ENCODE results near the gene ANKH.
"Not testable (repeated sequence)": the region's sequence is repeated elsewhere in the genome, so short reads cannot be mapped to it uniquely, and the experiment has no call there.

The ANKH gene

DNA sequence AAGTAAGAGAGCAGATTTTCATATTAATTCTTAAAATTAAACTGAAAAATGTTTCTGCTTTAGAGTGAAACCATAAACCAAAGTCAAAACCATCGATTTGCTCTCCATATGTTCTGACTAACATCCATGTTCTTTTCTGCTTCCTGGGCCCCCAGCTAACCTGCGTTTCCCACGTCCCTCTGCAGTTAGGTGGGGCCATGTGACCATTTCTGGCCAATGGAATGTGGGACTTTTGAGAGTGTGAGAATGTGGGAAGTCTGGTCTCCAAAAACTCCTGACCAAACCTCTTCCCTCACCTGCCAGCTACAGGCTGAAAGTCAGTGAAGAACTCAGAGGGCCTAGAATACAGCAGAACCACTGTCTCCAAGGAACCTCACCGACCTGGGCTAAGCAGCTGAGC, 44.9 kb downstream of the ANKH start:
- DNase-seq (ENCODE audit: low read depth), result no peak

DNA sequence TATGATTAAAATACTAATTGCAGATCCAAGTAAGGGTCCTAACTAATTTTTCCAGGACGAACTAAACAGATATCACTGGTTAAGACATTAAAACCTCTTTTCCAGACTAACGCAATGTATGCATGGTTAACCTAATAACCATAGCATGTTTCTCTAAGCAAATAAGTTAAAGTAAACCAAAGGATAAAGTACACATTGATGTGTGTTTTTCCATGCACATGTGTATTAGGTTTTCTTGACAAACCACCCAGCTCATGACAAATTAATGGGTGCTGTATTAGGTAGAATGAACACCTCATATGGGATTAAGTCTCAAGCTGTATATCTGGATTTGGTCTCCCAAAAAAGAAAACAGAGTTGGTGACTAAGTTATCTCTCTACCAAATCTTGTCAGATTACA, 45.6 kb downstream of the ANKH start:
- DNase-seq (ENCODE audit: low read depth), result no peak

DNA sequence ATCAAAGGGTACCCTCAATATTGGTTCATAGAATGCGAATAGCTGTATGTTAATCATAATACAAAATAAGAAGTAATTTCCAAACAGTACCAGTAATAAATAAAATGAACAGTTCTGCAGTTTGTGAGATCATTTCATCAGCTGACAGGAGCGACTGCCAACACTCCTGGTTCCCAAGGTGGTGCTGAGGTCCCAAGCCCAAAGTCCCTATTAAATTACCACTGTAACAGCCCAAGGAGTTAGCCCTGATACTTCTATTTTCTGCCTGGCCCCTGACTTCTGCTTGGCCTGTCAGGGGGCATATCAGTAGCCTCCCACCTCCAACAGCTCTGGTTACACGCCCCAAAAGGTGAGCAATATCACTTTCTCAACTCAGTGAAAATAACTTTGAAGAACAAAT, 47.1 kb downstream of the ANKH start:
- no peak for DNase-seq (ENCODE audit: low read depth)

DNA sequence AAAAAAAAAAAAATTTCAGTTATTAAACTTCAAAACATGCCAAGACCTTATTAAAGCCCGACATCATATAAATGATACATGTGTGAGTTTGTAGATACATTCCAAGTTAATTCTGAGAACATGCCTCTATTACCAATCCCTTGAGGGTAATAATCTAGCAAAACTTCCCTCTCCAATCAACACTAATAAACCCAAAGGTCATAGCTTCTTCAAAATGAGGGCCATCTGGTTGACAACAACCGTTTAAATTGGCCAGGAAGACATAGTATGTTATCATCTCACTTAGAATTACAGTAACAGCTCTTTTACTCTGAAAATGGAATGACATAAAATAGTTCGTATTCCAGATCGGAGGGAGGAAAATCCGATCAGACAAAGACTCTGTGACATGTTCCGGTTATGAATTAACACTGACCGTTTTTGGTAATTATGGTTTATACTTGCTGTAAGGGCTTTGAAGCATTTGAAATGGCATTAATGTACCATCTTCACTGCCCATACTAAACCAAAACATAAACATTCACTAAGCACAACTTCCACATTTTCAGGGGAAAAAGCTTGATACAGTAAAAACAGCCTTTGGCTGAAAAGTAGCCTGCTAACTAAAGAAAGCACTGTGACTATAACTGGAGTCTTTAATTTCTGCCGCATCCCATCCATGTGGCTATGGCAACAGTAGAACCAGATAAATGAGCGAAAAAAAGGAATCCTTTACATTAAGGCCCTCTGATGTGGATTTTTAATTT, 50.3 kb downstream of the ANKH start:
- DNase-seq (ENCODE audit: low read depth), result no peak

DNA sequence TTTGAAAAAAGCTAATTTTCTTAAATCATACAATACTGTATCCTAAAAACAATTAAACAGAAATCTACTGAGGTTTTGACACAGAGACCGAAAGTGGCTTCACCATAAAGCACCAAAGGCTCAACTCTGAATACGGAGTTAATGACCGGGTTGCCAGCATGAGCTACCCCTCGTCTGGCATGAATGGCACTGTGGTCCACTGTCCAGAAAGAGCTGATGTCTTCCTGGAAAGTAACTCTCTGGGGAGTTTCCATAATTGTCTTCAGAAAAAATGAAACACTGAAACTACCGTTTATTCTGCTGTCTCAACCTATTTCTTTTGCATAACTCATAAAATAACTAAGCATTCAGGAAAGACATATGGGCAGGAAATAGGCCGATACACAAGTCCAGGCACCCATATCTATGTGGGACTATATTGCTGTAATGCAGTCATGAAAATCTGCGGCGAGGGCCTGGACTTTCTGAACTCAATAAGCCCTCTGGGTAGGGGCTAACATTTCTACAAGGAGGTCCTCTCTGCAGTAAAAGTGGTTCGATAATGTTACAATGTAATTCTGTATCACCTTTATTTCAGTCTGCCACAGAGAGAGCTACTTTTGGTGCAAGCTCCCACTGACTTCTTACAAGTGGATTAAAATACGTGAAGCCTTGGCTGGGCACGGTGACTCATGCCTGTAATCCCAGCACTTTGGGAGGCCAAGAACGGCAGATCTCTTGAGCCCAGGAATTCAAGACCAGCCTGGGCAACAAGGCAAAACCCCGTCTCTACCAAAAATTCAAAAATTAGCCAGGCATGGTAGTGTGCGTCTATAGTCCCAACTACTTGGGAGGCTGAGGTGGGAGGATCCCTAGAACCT, 52.4 kb downstream of the ANKH start:
- peak; percentile 26 for DNase-seq (ENCODE audit: low read depth)

DNA sequence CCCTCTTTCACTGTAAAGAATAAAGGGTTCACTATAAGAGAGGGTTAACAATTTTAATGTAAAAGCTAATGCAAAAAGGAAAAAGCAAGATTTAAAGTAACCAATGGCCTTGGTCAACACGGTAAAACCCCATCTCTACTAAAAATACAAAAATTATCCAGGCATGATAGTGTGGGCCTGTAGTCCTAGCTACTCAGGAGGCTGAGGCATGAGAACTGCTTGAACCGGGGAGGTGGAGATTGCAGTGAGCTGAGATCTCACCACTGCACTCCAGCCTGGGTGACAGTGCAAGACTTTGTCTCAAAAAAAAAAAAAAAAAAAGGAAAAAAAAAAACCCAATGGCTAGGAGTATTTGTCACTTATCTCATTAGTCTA, 53.8 kb downstream of the ANKH start:
- DNase-seq (ENCODE audit: low read depth), result not testable (repeated sequence)

DNA sequence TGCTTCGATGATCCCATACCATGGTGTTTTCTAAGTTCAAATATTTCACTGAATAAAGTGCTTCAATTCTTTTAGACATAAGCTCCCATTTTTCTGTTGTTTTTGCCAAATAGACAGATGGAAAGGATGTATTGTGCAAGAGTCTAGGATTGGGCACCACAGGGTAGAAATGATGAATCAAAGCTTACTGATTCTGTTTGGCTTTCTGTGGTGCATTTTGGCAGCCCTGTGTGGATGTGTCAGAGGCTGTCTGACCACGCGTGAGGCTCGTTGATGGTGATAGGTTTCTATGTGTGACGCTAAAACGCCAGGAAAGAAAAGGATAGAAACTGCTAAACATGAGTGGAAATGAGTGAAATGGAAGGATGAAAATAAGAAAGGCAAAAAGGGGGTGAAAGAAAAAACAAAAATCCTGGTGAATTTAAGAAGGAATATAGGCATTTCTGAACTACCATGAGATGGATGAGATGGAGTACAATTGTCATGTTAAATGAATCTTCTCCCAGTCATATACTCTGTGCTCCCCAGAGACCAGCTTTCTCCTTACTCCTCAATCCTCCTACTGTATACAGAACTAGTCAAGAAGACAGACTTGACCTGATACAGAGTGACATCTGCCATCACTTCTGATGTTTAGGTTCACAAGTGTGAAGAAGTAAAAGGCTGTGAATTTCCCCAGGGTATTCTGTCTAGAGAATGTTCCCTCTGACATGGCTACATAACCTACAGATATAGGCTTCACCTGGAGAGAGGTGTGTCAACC, 54.4 kb downstream of the ANKH start:
- DNase-seq (ENCODE audit: low read depth), result peak; percentile 90

DNA sequence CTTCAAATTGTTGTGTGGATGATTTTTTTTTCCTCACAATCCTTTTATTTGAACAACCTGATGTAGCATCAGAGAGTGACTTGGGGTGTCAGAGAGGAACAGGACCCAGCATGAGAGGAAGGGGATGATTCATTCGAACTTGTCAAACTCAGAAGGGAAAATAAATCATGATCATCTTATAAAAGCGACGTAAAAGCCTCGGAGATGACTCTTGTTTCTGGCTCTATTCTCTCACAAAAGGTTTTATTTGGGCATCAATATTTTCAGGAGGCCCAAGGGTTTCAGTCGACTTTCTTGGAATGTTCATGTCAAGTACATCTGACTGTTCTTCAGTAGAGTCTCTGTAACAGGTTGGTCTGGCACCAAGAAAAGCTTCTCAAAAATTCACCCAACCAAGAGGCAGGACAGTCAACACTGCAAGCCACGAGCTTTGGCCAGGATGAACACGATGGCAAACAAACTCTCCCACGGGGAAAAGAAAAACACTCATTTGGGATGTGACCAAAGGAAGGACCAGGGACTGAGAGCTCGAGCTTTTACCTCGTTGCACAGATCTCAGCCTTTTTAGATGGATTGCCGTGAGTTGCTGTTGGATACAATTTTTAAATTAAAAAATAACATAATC, 55.1 kb downstream of the ANKH start:
- DNase-seq (ENCODE audit: low read depth), result peak; percentile 47

DNA sequence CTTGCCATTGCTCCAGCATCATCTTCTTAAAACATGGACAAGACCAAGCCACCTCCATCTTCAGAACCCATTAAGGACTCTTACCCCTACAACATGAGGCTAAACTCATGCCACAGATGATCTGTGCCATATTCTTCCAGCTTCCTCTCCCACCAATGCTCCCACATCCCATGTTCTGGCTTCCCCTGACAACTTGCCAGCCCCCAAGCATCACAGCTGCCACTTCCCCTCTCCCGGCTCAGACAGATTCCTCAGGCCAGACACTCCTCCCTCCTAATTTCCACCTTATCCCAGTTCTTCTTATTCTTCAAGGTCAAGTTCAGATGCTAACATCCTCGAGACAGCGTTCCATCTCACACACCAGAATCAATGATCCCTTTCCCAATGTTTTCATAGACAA, 57.8 kb downstream of the ANKH start:
- no peak for DNase-seq (ENCODE audit: low read depth)

DNA sequence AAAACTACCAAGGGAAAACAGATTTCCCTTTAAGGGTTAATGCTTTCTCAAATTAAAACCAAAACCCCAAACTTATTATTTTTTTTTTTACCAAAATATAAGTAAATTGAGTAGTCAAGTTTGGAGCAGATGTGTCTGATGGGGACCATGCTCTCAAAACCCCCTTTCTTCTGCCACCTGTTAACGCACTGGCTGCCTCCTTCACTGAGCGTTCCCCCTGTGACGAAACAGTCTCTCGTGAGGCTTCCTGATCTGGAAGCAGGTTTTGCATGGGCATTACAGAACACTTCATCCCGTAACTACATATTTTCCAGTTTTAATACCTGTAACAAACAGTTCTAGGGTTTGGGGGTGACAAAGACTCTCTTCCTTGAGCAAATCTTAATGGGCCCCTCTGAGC, 59.4 kb downstream of the ANKH start:
- DNase-seq (ENCODE audit: low read depth), result no peak

DNA sequence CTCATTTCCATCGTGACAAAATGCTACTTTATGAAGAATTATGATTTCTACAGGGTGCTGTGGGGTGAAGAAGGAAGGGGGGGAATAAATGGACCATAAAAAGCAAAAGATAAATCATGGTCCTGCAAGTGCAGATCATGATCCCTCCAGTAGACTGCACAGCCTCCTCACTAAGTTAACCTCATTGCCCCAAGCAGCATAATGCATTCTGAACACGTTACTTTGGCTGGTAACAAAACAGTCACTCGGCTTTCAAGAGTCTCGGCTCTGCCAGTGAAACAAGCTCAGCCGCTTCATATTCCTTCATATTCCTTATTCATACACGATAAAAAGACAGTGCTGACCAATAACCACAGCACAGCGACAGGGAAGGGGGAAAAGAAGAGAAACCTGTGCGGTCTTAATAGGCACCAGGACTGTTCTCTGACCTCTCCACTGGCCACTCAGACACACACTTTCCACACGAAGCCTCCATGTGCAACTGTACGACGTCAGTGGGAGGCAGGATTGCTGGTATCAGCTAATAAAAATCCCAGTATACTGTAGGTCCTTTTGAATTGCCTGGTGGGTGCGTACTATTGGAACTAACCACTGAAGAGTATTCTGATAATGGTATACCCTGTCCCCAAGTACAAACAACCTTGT, 60.5 kb downstream of the ANKH start:
- peak; percentile 12 for DNase-seq (ENCODE audit: low read depth)

DNA sequence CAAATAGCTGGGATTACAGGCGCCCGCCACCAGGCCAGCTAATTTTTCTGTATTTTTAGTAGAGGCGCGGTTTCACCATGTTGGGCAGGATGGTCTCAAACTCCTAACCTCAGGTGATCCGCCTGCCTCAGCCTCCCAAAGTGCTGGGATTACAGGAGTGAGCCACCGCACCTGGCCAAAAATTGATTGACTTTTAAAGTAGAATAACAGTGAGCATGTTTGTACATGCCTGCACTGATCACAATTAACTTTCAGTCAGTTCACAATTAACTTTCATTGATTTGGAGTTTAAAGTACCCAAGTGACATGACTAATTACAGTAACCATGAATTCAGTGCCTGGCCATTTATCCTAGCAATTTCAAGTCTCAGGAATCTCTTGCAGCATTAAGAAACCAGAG, 61.3 kb downstream of the ANKH start:
- no peak for DNase-seq (ENCODE audit: low read depth)

DNA sequence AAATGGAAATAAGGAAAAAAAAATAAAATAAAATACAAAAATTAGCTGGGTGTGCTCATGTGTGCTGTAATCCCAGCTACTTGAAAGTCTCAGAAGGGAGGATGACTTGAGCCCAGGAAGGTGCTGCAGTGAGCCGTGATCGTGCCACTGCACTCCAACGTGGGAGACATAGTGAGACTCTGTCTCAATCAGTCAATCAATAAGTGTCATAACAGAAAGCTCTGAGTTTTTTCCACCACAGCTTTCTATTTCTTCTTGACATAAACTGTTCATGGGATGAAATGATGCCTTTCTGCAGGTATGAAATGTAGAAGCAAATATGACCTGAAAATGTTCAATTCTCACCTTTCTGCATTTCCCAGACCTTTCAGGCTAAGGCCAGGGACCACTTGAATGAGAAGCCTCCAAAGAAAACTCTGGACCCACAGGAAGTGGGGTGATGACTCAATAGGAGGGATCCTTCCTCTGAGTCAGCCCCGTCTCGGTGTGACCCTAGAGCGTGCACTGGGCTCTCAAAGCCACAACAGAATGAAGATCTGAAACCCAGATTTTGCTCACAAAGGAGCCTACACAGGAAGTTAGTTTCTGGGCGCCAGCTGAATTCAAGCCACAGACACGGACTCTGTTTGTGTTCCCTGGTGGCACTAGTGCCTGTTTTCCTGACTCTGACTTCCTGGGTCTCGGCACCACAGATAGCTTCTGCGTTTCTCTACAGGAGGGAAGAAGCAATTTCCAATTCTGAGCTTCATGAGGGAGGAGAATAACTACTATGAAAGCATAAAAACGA, 62.0 kb downstream of the ANKH start:
- peak; percentile 98 for DNase-seq (ENCODE audit: low read depth)

DNA sequence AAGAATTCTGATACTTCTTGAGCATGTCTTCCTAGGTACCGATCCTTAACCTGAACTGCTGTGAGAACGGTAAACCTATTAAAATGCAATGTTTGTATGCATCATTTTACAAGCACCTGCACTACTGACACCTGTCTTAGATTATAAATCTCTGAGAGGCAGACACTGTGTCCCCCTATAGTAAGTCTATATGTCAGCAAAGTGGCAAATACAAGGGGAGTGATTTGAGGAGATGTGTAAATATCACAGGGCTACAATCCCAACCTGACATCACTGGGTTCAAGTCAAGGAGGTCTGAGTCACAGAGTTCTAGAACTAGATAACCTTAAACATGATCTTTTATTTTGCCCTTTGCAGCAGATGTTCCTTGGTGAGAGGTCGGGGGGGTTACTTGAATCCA, 64.1 kb downstream of the ANKH start:
- DNase-seq (ENCODE audit: low read depth), result no peak

DNA sequence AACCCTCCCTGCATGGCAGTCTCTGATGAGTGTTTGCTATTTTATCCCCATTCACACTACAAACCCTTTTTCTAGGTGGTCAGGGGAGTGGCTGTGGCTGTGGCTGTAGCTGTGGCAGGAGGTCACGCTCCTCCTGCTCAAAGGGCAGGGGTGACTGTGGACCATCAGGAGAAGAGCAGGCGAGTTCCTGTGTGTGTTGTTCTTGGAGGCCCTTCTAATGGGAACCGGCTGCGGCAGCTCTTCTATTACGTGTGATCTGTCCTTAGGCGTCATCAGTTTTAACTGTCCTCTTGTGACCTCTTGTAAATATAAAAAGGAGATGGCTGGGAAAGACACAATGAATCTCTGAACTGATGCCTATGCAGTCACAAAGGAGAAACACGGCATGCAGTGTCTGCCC, 65.1 kb downstream of the ANKH start:
- DNase-seq (ENCODE audit: low read depth), result peak; percentile 64

DNA sequence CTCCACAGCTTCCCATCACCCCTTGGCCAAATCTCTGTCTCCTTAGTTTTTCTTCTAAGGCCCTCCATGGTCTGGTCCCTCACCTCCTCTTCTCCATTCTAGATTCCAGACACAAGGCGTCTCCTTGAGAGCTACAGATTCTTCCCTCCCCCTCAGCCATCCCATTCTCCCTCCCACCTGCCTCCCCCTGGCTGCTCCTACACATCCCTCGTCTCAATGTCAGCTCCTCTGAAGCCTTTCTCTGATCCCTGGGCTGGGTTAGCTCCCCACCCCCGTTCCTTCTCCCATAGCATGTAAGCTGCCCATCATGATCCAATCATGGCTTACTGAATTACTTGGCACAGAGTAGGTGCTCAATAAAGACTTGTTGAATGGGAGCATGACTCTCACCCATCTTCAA, 69.0 kb downstream of the ANKH start:
- DNase-seq (ENCODE audit: low read depth), result no peak

DNA sequence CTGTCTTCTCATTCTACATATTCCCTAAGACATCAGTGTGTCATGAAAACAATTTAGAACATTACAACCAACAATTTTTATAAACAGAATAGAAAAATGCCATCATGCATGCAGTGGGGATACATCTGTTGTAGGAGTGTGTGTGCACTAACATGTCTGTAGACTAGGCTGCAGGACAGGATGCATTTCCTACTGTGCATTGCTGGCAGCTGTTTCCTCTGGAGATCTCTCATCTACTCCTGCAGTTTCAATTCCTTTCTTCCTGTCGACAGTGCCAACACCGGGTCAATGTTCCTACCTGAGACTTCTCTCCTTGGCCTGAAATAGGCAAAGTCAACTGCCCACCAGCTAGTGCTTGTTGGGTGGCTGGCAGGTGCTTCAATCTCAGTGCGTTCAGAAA, 69.8 kb downstream of the ANKH start:
- no peak for DNase-seq (ENCODE audit: low read depth)

DNA sequence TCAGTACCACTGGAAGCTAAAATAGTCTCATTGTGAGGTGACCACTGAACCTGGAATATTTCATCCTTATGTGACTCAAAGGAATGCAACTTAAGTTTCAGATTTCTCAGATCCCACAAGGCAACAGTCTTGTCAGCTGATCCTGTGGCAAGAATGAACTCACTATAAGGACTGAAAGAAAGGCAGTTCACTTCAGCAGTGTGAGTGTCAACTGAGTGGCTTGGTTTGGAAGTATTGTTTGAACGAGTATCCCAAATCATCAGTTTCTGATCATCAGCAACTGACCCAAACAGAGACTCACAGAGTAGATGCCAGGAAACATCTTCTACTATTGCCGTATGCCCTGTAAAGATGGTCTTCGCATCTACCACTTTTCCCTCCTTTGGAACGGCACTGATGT, 74.2 kb downstream of the ANKH start:
- not testable (repeated sequence) for DNase-seq (ENCODE audit: low read depth)

DNA sequence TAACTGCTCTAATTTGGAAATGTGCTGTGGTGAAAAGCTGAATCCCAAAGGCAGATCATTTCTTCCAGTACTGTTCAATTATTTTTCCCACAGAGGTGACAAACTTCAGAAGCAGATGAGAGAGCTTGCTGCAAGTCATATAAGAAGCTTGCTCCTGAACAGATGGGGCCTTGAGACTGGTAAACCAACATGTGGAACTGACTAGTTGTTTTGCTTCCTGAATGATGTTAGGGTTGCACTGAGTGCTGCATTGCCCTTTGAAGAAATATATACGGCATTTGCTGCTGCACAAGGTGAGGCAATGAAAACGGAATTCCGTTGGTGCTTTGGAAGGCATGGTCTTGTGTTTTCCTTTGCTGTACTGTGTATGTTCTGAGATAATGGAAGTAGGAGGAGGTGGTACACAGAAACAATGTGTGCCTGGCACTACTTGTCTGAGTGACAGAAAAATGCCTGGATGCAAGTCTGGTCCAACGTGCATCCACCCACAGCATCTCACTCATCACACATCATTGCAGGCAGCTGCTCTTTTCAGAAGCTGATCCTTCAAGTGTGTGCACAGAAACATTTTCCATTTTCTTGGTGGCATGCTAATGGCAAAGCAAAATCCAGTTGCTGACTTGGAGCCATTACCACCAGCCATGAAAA, 76.9 kb downstream of the ANKH start:
- DNase-seq (ENCODE audit: low read depth), result no peak

DNA sequence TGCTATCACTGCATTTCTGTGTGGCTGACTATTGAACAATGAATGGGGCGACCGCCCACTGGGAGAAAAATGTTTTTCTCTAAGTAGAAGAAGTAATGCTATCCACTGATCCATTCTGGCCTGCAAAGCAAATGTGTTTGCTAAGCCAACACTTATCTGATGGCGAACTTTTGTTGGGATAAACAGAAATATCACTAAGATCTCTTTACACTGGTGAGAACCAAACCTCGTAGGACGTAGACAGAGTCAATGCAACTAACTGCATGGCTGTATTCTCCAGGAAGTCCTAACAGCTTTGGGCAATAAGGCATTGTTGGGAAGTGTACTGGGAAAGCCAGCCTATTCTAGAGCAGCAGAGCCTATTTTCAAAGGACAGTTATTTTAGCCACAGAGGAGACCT, 77.7 kb downstream of the ANKH start:
- no peak for DNase-seq (ENCODE audit: low read depth)

DNA sequence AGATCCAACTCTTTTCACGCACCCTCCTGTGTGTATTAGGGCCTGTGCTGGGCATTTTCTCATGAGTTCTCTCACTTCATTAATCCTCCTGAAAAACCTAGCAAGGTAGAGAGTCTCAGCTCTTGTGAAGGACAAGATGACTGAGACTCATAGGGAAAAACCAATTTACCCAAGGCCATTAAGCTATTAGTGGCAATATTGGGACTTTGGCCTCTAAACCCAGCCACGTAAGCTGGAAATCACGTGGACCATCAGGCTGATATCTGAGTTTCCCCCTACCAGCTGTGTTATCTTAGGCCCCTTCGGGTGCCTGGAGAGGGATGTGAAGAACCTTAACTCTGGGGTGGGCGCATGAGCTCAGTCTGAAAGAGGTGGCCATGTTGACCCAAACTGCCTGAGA, 80.7 kb downstream of the ANKH start:
- no peak for DNase-seq (ENCODE audit: low read depth)

Data from ELR (cell line).